Epithelial cell of esophagus (primary cell): ENCODE data around the gene EML4.

ENCODE experiments used
- DNase-seq: peaks from one replicate; pipeline ENCODE4 v3.0.0; 2010; ENCODE audit warnings: low read depth
- H3K4me3 ChIP-seq: 2 replicates; pipeline ENCODE4 v1.5.1; 2011; ENCODE audit warnings: mild to moderate bottlenecking, low read length, control low read depth
- TF ChIP-seq, protein P1 (sequence below): IDR thresholded peaks from 2 replicates; pipeline ENCODE4 v1.5.1; 2011; ENCODE audit warnings: low read depth, mild to moderate bottlenecking, low read length, control low read depth, inconsistent platforms; ENCODE audit not compliant: insufficient read depth; ENCODE audit errors: missing control alignments

The EML4 gene

DNA sequence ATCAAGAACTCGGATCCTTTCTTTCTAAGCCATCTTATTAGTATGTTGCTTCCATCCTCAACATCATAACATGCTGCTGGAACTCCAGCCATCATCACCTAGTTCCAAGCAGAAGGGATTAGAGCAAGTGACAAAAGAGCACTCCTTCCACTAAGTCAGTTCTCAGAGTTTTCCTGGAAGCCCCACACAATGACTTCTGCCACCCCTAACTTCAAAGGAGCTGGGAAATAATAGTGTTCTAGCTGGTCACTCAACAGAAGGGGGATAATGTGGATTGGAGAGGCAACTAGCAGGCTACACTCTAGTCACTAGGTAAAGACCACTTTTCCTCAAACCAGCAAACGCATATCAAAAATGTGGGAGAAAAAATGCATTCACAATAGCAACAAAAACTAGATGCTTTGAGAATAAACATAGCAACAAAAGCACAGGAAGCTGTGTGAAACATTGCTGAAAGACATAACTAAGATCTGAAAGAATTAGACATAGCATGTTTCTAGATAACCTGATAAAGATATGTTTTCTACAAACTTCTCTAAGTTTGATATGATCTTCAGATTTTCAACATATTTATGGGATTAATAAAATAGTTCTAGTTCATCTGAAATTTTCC, 152.4 kb downstream of the EML4 start:
- TF ChIP-seq, protein P1, sequence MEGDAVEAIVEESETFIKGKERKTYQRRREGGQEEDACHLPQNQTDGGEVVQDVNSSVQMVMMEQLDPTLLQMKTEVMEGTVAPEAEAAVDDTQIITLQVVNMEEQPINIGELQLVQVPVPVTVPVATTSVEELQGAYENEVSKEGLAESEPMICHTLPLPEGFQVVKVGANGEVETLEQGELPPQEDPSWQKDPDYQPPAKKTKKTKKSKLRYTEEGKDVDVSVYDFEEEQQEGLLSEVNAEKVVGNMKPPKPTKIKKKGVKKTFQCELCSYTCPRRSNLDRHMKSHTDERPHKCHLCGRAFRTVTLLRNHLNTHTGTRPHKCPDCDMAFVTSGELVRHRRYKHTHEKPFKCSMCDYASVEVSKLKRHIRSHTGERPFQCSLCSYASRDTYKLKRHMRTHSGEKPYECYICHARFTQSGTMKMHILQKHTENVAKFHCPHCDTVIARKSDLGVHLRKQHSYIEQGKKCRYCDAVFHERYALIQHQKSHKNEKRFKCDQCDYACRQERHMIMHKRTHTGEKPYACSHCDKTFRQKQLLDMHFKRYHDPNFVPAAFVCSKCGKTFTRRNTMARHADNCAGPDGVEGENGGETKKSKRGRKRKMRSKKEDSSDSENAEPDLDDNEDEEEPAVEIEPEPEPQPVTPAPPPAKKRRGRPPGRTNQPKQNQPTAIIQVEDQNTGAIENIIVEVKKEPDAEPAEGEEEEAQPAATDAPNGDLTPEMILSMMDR = no peak
- no peak overlapping the region for H3K4me3 ChIP-seq
- no peak for DNase-seq

DNA sequence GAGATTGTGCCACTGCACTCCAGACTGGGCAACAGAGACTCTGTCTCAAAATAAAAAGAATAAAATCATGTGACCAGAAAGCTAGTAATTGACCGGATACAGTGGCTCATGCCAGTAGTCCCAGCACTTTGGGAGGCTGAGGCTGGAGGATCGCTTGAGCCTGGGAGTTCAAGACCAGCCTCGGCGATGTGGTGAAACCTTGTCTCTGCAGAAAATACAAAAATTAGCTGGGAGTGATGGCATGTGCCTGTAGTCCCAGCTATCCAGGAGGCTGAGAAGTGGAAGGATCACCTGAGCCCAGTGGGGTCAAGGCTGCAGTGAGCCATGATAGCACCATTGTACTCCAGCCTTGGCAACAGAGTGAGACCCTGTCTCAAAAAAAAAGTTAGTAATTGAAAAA, 155.1 kb downstream of the EML4 start:
- no peak overlapping the region for H3K4me3 ChIP-seq
- TF ChIP-seq, protein P1 = no peak
- DNase-seq = no peak

DNA sequence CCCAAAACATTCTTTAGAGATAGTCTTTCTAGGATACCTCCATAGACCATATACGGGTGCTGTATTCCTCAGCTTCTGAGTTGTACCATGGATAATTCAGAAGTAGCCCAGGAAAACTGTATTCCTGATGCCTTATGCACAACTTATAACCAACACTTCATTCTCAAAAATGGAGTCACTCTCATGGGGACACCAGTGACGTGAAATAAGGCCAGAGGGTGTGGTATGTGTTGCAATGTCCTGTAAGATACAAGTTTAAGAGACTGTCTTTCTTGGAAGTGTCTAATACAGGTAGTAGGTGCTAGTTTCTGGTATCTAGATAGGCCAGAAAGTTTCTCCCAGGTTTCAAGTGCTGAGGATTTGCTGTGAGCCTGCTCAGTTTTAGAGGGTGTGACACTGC, 155.8 kb downstream of the EML4 start:
- no peak for DNase-seq
- no peak overlapping the region for H3K4me3 ChIP-seq
- TF ChIP-seq, protein P1 = no peak

DNA sequence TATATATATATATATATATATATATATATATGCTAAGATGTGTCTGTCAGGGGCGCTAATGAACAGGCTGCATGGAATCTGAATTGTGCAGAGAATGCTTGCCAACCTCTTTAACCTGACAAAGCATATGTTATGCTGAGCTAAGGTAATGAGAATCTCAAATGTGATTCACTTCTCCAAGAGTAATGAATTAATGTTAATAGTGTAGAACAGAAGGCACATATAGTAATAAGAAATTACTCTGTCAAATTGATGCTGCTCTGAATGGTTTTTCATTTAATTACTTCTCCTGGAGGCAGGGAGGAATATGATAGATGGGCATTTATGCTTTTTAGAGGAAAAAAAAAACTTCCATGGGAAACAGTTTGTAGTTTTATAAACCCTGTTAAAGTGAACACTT, 156.5 kb downstream of the EML4 start:
- no peak for DNase-seq
- TF ChIP-seq, protein P1 = no peak
- no peak overlapping the region for H3K4me3 ChIP-seq

DNA sequence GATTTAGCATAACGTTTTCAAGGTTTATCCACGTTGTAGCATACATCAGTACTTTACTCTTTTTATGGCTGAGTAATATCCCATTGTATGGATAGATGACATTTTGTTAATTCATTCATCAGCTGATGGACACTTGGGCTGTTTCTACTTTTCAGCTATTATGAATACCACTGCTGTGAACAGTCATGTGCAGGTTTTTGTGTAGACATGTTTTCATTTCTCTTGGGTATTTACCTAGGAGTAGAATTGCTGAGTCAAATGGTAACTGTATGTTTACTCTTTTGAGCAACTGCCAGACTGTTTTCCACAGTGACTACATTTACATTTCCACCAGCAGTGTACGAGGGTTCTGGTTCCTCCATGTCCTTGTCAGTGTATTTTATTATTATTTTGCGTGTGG, 158.0 kb downstream of the EML4 start:
- TF ChIP-seq, protein P1 = no peak
- DNase-seq = peak; percentile 89
- H3K4me3 ChIP-seq = no peak overlapping the region

DNA sequence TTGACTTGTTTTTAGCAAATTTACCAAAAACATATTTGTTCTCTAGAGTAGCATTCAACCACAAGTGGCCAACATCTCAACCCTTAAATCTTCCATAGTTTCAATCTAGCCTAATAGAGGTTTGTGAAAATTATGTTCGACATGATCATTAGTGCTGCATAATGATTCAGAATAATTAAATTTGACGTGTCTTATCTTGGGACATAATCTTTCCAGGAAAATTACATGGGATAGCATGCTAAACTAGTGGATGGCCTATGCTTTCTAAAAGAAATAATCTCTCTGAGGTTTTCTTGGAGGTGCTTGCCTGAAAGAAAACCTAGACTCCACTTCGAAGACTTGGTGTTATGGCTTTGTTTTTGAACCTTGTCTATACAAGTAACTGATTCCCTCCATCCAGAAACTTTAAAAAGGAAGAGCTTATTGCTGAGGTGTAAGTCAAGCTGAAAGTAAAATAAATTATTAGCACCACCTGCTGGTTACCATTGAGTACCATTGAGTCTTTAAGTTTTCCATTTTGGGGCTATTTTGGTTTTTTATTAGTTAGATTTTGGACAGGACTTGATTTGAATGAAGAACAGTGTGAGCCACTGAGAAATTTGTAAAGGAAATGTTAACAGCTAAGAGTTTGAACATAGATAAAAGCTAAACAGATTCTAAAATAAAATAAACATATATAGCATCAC, 159.1 kb downstream of the EML4 start:
- DNase-seq = peak; percentile 48
- H3K4me3 ChIP-seq = no peak overlapping the region
- TF ChIP-seq, protein P1 = peak; percentile 31

DNA sequence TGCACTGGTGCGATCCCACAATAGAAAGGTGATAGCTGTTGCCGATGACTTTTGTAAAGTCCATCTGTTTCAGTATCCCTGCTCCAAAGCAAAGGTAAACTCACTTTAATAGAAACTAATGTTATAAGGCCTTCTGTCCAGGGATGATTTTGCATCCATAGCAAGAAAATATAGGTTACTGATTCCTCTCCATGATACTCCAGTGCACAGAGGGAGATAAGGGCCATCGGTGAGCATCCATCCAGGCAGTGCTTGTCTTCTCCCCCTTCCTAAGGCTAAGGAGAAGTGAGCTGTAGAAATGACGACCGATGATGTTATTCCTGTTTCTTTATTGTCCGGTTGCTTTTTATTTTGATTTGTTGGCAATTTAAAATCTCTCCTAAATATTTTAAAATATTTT, 159.8 kb downstream of the EML4 start:
- no peak overlapping the region for H3K4me3 ChIP-seq
- no peak for DNase-seq
- TF ChIP-seq, protein P1 = no peak
